ENCODE results near the gene CEACAM21.

Gene CEACAM21

GRCh38 chr19:41575998-41576397 is at the start of gene CEACAM21:
Gene CEACAM21 (plus strand): TSS chr19:41576166. CDS start chr19:41576275, 109 bp downstream.
- DNase-seq = no peak

GRCh38 chr19:41527089-41527488 is 48.9 kb upstream of the CEACAM21 start:
- DNase-seq = no peak

- no peak for DNase-seq
These were observed 47.9 kb upstream of the CEACAM21 start for GRCh38 chr19:41528106-41528505.

- DNase-seq = no peak
These were observed 46.3 kb upstream of the CEACAM21 start for GRCh38 chr19:41529484-41530183.

GRCh38 chr19:41530184-41530534 is 45.8 kb upstream of the CEACAM21 start:
- DNase-seq = no peak

GRCh38 chr19:41530761-41531301 is 45.1 kb upstream of the CEACAM21 start:
- DNase-seq = no peak

- DNase-seq = peak; percentile 19
These were observed 44.3 kb upstream of the CEACAM21 start for GRCh38 chr19:41531438-41532311.

- DNase-seq = no peak
These were observed 43.4 kb upstream of the CEACAM21 start for GRCh38 chr19:41532526-41532925.

- peak; percentile 20 for DNase-seq
These were observed 42.2 kb upstream of the CEACAM21 start for GRCh38 chr19:41533671-41534215.

GRCh38 chr19:41535029-41535622 is 40.8 kb upstream of the CEACAM21 start:
- peak; percentile 17 for DNase-seq

GRCh38 chr19:41537789-41538188 is 38.2 kb upstream of the CEACAM21 start:
- DNase-seq = peak; percentile 26

GRCh38 chr19:41540041-41540695 is 35.8 kb upstream of the CEACAM21 start:
- peak; percentile 16 for DNase-seq

- DNase-seq = peak; percentile 75
These were observed 33.9 kb upstream of the CEACAM21 start for GRCh38 chr19:41541990-41542584.

- DNase-seq = no peak
These were observed 33.3 kb upstream of the CEACAM21 start for GRCh38 chr19:41542622-41543021.

GRCh38 chr19:41543582-41543981 is 32.4 kb upstream of the CEACAM21 start:
- DNase-seq = no peak

GRCh38 chr19:41545547-41545946 is 30.4 kb upstream of the CEACAM21 start:
- no peak for DNase-seq

- no peak for DNase-seq
These were observed 29.6 kb upstream of the CEACAM21 start for GRCh38 chr19:41546386-41546789.

- no peak for DNase-seq
These were observed 29.0 kb upstream of the CEACAM21 start for GRCh38 chr19:41546961-41547360.

- DNase-seq = no peak
These were observed 28.4 kb upstream of the CEACAM21 start for GRCh38 chr19:41547569-41547968.

GRCh38 chr19:41548047-41548446 is 27.9 kb upstream of the CEACAM21 start:
- no peak for DNase-seq

- peak; percentile 24 for DNase-seq
These were observed 26.8 kb upstream of the CEACAM21 start for GRCh38 chr19:41548954-41549688.
